Measurements from ENCODE around the gene ARMC10.

DNA sequence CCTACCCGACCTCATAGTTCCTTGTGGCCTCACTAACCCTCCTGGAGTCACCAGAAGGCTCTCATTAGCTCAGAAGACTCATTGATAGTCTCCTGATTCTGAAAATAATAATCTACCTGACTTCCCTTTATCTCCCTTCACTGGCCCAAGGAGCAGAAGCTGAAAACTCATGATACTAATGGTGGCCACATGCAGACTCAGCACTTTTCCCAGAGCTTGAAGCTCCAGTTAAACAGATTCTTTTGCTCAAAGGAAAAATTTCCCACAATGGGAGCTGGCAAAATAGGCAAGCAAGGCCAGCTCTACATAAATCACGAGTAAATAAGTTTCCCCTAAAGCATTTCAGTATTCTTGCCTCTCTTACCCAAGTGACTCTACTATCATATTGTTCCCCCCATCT, 65.7 kb downstream of the ARMC10 start:
- TF ChIP-seq, protein P1, sequence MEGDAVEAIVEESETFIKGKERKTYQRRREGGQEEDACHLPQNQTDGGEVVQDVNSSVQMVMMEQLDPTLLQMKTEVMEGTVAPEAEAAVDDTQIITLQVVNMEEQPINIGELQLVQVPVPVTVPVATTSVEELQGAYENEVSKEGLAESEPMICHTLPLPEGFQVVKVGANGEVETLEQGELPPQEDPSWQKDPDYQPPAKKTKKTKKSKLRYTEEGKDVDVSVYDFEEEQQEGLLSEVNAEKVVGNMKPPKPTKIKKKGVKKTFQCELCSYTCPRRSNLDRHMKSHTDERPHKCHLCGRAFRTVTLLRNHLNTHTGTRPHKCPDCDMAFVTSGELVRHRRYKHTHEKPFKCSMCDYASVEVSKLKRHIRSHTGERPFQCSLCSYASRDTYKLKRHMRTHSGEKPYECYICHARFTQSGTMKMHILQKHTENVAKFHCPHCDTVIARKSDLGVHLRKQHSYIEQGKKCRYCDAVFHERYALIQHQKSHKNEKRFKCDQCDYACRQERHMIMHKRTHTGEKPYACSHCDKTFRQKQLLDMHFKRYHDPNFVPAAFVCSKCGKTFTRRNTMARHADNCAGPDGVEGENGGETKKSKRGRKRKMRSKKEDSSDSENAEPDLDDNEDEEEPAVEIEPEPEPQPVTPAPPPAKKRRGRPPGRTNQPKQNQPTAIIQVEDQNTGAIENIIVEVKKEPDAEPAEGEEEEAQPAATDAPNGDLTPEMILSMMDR (IDR thresholded peaks at IDR 0.05; ENCODE audit: insufficient read depth, low read depth, low read length) = no peak
- no peak for TF ChIP-seq EZH2 (IDR thresholded peaks at IDR 0.05; ENCODE audit: insufficient read depth, low read length)

Measured in astrocyte (in vitro differentiated cells and primary cell).